Large intestine (tissue), 3 donors: Measurements from ENCODE around the gene ALPL. TPM values are rescaled to one million over a fixed set of nuclear protein-coding genes. Genes with fewer than 3 reads are reported as not detected.
A peak's percentile ranks its signal among the peaks of the same experiment; 100 is the strongest.

Experiments
- DNase-seq, 2 donors: peaks; one replicate each; pipeline versions ENCODE4 v3.0.0 to v3.0.0-alpha.2; 2013
- H3K27ac ChIP-seq: one replicate; pipeline ENCODE4 v1.5.1; 2013; ENCODE audit warnings: low read length
- H3K27me3 ChIP-seq: 2 replicates; pipeline ENCODE4 v1.6.1; 2013; ENCODE audit warnings: low read length; ENCODE audit not compliant: control insufficient read depth, insufficient read depth
- H3K36me3 ChIP-seq: 2 replicates; pipeline ENCODE4 v1.6.1; 2013; ENCODE audit warnings: low read length; ENCODE audit not compliant: control insufficient read depth, insufficient read depth
- H3K4me1 ChIP-seq: one replicate; pipeline ENCODE4 v1.6.1; 2013; ENCODE audit warnings: low read length; ENCODE audit not compliant: control insufficient read depth, insufficient read depth
- H3K4me3 ChIP-seq: one replicate; pipeline ENCODE4 v1.5.1; 2013; ENCODE audit warnings: low read length
- H3K9me3 ChIP-seq: one replicate; pipeline ENCODE4 v1.6.1; 2013; ENCODE audit warnings: mild to moderate bottlenecking, low read depth, low read length, moderate library complexity; ENCODE audit not compliant: control insufficient read depth
- WGBS: methylation state at CpG from one replicate; pipeline ENCODE4 v1.1.5; 2013; ENCODE audit warnings: low lambda C conversion rate; ENCODE audit not compliant: insufficient coverage; 5-methylcytosine and 5-hydroxymethylcytosine counted together
- polyA plus RNA-seq: library from polyadenylated mRNA; unstranded; fragments of 120-200 nt; gene quantifications from one replicate; pipeline ENCODE4 v1.2.1, GENCODE V29; 2013

ALPL gene
- polyA plus RNA-seq, 1 donor: 1.5 TPM

- H3K4me1 ChIP-seq: no peaks in the 10 kb centered on the region
- peaks cover 62% of the 10 kb centered on the region for H3K36me3 ChIP-seq
- DNase-seq: no peak
- H3K4me3 ChIP-seq: no peak overlapping the region
- WGBS: 67% methylated on average over 3 of the region's 8 CpGs
- H3K9me3 ChIP-seq: no peaks in the 10 kb centered on the region
- H3K27me3 ChIP-seq: no peaks in the 10 kb centered on the region
- H3K27ac ChIP-seq: no peak overlapping the region
Measured at GRCh38 chr1:21598904-21599303, 89.7 kb downstream of the ALPL start.

DNA sequence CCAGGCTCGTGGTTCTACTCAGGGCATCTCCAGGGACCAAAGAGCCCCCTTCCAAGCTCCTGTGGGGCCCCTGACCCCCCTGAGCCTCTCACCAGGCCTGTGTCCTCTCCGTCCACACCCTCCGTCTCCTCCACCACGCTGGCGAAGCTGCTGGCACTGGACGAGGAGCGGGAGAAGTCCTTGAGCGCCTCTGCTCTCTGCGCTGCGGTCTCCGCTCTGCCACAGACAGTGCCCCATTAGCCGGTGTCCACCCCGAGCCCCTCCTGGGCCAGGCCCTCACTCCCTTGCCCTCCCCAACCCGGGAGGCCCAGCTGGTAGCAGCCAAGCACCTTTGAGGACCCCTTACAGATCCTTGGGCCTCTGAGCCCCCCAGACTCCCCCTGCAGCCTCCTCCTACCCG, 90.2 kb downstream of the ALPL start:
- no CpG with 5 or more reads among the region's 15 CpGs for WGBS
- peaks cover 62% of the 10 kb centered on the region for H3K36me3 ChIP-seq
- H3K9me3 ChIP-seq: no peaks in the 10 kb centered on the region

DNA sequence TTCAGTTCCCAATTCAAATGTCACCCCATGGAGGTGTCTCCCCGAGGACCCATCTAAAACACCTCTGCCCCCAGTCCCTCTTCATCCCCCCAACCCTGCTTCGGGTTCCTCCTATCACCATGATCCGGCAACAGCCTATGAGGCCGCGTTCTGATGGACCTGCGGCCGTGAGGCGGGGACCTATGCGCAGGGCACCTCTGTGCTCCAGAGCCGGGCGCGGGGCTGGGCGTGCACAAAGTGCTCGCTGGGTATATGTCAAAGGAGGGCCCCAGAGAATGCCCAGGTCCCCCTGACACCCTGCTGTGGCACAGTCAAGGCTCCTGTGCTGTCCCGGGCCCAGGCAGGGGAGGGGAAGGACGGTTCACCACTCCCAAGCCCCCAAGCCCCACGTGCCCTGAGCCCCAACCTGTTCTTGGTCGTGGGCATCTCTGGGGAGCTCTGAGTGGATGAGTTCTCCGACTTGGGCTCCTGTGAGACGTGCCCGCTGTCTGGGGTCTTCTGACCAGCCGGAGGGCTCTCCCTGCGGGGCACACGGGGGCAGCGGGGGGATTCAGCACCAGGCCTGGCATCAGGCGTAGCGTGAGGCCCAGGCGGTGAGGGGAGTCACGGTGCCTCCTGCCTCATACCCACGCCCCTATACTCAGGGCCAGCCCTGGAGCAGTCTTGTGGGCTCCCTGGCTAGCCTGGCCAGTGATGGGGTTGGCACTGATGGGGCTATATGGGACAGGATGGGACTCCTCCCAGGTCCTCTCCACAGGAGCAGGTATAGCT, 92.2 kb downstream of the ALPL start:
- no peak for DNase-seq
- peaks cover 3% of the 10 kb centered on the region for H3K4me1 ChIP-seq
- peaks cover 70% of the 10 kb centered on the region for H3K36me3 ChIP-seq
- no peaks in the 10 kb centered on the region for H3K27me3 ChIP-seq
- no peak overlapping the region for H3K27ac ChIP-seq
- no CpG with 5 or more reads among the region's 30 CpGs for WGBS
- no peaks in the 10 kb centered on the region for H3K9me3 ChIP-seq
- no peak overlapping the region for H3K4me3 ChIP-seq

More for the DNA sequence above, 90.2 kb downstream of the ALPL start:
- DNase-seq: no peak
- Histone ChIP-seq H3K4me3 (no peak overlapping the region), H3K27ac (no peak overlapping the region), H3K27me3 (no peaks in the 10 kb centered on the region), H3K4me1 (no peaks in the 10 kb centered on the region)

- H3K27ac ChIP-seq: no peak overlapping the region
- no peak overlapping the region for H3K4me3 ChIP-seq
- 89% methylated on average over 9 of the region's 39 CpGs for WGBS
- DNase-seq: no peak
- H3K27me3 ChIP-seq: no peaks in the 10 kb centered on the region
- peaks cover 55% of the 10 kb centered on the region for H3K36me3 ChIP-seq
- peaks cover 17% of the 10 kb centered on the region for H3K4me1 ChIP-seq
- H3K9me3 ChIP-seq: peaks cover 2% of the 10 kb centered on the region
Measured at GRCh38 chr1:21603177-21604138, 94.2 kb downstream of the ALPL start.

GRCh38 chr1:21604208-21604957, 95.2 kb downstream of the ALPL start:
- peaks cover 47% of the 10 kb centered on the region for H3K36me3 ChIP-seq
- peaks cover 24% of the 10 kb centered on the region for H3K4me1 ChIP-seq
- 96% methylated on average over 5 of the region's 12 CpGs for WGBS
- H3K27ac ChIP-seq: no peak overlapping the region
- H3K9me3 ChIP-seq: peaks cover 2% of the 10 kb centered on the region
- H3K27me3 ChIP-seq: no peaks in the 10 kb centered on the region
- no peak for DNase-seq
- no peak overlapping the region for H3K4me3 ChIP-seq

GRCh38 chr1:21605012-21605715, 95.9 kb downstream of the ALPL start:
- Histone ChIP-seq H3K27ac (no peak overlapping the region), H3K4me1 (peaks cover 24% of the 10 kb centered on the region), H3K4me3 (no peak overlapping the region), H3K9me3 (peaks cover 2% of the 10 kb centered on the region), H3K27me3 (no peaks in the 10 kb centered on the region), H3K36me3 (peaks cover 47% of the 10 kb centered on the region)
- no peak for DNase-seq
- no CpG with 5 or more reads among the region's 7 CpGs for WGBS

- Histone ChIP-seq H3K27me3 (no peaks in the 10 kb centered on the region), H3K27ac (no peak overlapping the region), H3K4me1 (peaks cover 27% of the 10 kb centered on the region), H3K36me3 (peaks cover 48% of the 10 kb centered on the region), H3K4me3 (no peak overlapping the region), H3K9me3 (peaks cover 2% of the 10 kb centered on the region)
- no peak for DNase-seq
- no CpG with 5 or more reads among the region's 15 CpGs for WGBS
Measured at GRCh38 chr1:21605964-21606705, 96.9 kb downstream of the ALPL start.

DNA sequence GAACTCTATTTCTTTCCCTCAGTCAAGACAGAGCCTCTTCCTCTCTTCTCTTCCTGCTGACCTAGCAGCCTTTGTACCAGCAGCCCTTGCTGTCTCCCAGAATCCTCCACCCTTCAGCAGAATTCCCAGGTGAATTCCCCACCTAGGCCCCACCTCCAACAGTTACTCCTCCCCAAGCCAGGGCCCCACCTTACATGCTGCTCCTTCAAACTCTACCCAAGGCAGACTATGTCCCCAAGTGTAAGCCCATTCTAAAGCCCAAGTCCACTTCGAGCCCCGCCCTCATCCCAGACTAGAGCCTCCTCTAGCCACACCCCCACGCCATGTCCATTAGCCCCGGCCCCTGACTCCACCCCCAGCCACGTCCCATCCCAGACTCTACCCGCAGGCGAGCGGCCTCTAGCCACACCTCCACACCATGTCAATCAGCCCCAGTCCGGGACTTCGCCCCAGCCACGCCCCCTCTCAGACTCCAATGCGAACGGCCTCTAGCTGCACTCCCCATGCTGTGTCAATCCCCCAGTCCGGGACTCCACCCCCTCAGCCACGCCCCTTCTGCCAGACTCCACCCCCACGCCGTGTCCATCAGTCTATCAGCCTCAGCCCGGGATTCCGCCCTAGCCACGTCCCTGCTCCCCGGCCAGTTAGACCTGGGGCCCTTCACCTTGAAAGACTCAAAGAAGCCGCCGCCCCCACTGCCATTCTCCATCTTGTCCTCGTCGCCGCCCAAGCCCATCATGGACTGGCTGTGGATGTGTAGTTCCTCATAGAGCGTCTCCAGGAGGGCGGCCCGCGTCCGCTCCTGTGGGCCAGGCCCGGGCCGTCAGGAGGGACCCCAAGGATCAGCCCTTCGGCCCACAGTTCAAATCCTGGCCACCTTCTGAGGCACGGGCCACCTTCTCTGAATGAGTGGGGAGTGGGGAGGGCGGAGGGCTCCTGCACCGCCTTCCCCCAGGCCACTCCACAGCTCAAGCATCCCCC, 98.6 kb downstream of the ALPL start:
- peak; percentile 99 to 100 for DNase-seq
- Histone ChIP-seq H3K9me3 (peaks cover 2% of the 10 kb centered on the region), H3K4me3 (no peak overlapping the region), H3K36me3 (peaks cover 45% of the 10 kb centered on the region), H3K27ac (peak overlapping the region; percentile 61), H3K4me1 (peaks cover 44% of the 10 kb centered on the region), H3K27me3 (no peaks in the 10 kb centered on the region)
- no CpG with 5 or more reads among the region's 37 CpGs for WGBS
